GM19324 (cell line): ENCODE results near the gene NSD1.
"Not testable (repeated sequence)": the region's sequence is repeated elsewhere in the genome, so short reads cannot be mapped to it uniquely, and the experiment has no call there.

ENCODE experiments used
- ATAC-seq: cut with Tn5 transposase; IDR thresholded peaks from one replicate; pipeline ENCODE4 v1.9.1; 2021; ENCODE audit warnings: mild to moderate bottlenecking, moderate library complexity; ENCODE audit not compliant: unreplicated experiment, low FRiP score

Gene NSD1

DNA sequence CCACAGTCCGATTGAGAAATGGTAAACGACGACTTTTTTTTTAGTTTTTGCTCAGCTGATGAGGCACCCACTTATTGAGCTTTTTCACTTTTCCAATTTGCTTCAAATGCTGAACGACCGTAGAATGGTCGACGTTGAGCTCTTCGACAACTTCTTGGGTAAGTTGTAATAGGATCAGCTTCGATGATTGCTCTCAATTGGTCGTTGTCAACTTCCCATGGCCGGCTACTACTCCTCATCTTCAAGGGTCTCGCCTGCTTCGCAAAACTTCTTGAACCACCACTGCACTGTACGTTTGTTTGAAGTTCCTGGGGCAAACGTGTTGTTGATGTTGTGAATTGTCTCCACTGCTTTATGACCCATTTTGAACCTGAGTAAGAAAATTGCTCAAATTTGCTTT is 35.7 kb downstream of the NSD1 start:
- no peak for ATAC-seq

DNA sequence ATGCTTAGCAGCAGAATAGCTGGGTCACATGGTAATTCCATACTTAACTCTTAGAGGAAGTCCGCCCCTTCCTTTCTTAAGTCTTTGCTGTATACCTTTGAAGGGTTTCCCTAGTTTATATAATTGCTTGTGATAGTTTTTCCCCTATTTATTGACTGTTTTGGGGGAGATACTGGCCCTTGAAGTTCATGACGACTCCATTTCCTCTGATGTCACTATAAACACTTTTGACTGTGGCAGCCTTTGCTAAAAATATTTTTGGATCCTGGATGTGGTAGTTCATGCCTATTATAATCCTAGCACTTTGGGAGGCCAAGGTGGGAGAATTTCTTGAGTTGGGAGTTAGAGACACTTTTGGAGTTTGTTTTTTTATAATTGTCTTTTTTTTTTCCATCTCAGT is 38.4 kb downstream of the NSD1 start:
- ATAC-seq, result no peak

GRCh38 chr5:177175336-177175735 is 41.8 kb downstream of the NSD1 start:
- ATAC-seq, result no peak

GRCh38 chr5:177176175-177176711 is 42.7 kb downstream of the NSD1 start:
- ATAC-seq, result no peak

DNA sequence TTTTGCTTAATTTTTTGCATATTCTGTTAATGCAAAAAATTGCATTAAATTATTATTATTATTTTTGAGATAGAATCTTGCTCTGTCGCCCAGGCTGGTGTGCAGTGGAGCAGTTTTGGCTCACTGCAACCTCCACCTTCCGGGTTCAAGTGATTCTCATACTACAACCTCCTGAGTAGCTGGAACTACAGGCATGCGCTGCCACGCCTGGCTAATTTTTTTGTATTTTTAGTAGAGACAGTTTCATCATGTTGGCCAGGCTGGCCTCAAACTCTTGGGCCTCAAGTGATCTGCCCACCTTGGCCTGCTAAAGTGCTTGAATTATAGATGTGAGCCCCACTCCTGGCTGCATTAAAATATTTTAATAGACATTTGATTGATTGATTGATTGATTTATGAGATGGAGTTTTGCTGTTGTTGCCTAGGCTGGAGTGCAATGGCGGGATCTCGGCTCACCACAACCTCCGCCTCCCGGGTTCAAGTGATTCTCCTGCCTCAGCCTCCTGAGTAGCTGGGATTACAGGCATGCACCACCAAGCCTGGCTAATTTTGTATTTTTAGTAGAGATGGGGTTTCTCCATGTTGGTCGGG is 44.4 kb downstream of the NSD1 start:
- not testable (repeated sequence) for ATAC-seq

DNA sequence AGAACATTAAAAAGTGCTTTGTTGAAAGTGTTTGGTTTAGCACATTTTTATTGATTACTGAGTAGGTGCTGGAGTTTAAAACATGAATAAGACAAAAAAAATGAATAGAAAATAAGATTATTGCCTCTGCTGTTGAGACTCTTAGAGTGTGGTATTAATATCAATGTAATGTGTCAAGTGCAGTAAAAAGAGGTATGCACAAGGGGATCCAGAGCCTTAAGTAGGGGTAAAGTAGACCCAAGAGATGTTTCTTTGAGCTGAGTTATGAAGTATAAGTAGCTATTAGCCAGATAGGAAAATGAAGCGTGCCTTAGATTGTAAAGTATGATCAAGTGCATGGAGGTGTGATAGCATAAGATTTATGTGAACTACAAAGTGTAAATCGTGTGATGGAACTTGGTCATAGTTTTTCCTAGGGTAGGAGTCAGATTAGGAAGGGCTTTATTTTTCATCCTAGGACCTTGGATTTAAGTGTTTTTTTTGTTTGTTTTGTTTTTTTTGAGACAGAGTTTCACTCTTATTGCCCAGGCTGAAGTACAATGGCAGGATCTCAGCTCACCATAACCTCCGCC is 45.2 kb downstream of the NSD1 start:
- no peak for ATAC-seq

DNA sequence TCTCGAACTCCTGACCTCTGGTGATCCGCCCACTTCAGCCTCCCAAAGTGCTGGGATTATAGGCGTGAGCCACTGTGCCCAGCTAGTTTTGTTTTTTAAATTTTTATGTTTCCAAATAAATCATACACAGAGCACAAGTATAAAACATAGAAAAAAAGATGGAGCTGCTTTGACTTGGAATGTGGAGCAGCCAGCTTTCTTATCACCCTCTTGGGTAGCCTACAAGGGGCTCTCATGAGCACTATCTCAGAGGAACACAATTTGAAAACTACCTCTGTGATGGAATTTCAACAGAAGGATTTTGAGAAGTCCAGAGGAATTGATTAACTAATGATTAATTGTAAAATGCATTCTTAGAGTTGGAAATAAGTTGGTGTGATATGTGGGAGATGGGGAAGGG is 45.9 kb downstream of the NSD1 start:
- no peak for ATAC-seq

DNA sequence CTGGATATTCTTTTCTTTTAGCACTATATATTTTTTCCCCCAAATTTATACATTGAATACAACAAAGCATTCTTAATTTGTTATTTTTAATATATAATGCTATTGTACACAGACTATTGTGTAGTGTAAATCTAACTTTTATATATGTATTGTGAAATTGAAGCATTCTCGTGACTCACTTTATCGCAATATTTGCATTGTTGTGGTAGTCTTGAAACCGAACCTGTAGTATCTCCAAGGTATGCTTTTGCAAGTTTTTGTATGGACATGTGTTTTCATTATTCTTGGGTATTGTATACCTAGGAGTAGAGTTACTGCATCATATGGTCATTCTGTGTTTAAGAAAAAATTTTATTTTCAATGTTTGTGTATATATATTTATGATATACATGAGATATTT is 49.6 kb downstream of the NSD1 start:
- ATAC-seq, result no peak

- ATAC-seq, result no peak
These were observed 50.3 kb downstream of the NSD1 start for GRCh38 chr5:177183766-177184360.

DNA sequence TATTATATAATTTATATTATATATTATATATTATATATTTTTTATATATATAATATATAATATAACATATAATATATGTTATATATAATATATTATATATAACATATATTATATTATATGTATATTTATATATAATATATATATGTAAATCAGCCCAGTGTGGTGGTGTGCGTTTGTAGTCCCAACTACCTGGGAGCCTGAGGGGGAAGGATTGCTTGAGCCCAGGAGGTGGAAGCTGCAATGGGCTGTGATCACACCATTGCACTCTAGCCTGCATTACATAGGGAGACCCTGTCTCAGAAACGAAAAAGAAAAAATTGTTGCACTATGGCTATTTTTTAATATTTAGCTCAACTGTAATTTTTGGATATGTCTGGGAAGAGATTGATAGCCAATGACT is 52.4 kb downstream of the NSD1 start:
- no peak for ATAC-seq

DNA sequence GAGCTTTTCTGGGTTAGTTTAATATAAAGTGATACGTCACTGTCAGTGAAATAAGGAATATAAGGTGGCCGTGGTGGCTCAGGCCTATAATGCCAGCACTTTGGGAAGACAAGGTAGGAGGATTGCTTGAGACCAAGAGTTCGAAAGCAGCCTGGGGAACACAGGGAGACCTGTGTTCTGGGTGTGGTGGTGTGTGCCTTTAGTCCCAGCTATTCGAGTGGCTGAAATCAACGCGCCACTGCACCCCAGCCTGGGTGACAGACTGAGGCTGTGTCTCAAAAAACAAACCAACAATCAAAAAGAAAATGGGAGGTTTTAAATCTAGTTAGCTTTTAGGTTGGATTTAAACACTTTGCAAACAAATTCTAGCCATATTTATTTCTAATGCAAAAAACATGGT is 53.1 kb downstream of the NSD1 start:
- no peak for ATAC-seq

- no peak for ATAC-seq
These were observed 55.2 kb downstream of the NSD1 start for GRCh38 chr5:177188775-177189174.

DNA sequence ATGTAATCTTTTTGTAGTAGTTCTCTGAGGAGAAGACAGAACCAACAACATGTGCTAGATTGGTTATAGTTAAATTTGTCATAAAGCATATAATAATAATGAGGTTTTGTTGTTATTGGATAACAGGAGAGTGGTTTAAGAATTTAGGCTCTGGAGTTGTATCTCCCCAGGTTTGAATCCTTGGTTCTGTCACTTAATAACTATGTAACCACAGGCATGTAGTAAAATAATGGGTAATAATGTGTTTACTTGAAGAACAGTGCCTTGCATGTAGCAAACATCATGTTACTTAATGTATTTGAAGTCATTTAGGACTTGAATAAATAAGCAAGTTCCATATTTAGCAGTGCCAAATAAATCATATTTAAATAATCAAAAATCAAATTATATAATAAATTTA is 55.8 kb downstream of the NSD1 start:
- ATAC-seq, result no peak

GRCh38 chr5:177189965-177190364 is 56.4 kb downstream of the NSD1 start:
- no peak for ATAC-seq

DNA sequence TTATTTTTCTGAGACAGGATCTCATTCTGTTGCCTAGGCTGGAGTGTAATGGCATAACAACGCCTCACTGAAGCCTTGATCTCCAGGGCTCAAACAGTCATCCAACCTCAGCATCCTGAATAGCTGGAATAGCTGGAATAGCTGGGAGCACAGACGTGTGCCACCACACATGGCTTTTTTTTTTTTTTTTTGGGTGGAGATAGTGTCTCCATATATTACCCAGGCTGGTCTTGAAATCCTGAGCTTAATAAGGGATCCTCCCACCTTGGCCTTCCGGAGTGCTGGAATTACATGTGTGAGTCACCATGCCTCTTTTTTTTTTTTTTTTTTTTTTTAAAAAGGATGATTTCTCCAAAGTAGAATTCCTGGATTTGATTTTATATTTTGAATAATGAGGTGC is 60.7 kb downstream of the NSD1 start:
- ATAC-seq, result no peak

DNA sequence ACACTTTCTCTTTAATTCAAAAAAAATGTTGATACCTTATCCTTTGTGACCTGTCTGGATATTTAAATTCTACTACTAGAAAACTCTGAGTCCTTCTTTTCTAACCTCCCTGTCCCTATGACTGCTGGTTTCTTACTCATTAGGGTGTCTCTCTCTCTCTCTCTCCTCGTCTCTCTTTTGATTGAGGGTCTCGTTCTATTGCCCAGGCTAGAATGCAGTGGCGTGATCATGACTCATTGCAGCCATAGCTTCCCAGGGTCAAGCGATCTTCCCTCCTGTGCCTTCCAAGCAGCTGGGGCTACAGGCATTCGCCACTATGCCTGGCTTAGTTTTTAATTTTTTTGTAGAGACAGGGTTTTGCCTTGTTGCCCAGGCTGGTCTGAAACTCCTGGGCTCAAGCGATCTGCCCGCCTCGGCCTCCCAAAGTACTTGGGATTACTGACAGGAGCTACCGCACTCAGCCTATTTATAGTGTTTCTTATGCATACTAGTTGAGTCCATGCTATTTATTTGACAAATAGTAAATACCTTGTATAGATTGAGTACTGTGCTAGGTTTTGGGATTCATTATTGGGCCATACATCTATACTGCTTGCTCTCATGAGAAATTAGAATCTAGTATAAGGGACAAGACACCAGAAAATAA is 61.9 kb downstream of the NSD1 start:
- no peak for ATAC-seq

GRCh38 chr5:177198738-177199137 is 65.2 kb downstream of the NSD1 start:
- ATAC-seq, result no peak

DNA sequence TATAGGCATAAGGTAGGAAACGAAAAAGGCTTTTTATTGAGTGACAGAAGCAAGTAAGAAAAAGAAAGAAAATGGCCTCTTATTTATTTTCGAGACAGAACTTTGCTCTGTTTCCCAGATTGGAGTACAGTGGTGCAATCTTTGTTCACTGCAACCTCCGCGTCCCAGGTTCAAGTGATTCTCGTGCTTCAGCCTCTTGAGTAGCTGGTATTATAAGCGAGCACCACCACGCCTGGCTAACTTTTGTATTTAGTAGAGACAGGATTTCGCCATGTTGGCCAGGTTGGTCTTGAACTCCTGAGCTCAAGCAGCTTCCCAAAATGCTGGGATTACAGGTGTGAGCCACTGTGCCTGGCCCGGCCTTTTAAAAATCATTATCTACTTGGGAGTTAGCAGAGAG is 70.7 kb downstream of the NSD1 start:
- ATAC-seq, result no peak

DNA sequence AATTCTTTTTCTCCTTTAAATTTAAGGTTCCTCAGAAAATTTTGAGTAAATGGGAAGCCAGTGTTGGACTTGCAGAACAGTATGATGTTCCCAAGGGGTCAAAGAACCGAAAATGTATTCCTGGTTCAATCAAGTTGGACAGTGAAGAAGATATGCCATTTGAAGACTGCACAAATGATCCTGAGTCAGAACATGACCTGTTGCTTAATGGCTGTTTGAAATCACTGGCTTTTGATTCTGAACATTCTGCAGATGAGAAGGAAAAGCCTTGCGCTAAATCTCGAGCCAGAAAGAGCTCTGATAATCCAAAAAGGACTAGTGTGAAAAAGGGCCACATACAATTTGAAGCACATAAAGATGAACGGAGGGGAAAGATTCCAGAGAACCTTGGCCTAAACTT is 76.0 kb downstream of the NSD1 start:
- no peak for ATAC-seq

- ATAC-seq, result no peak
These were observed 78.7 kb downstream of the NSD1 start for GRCh38 chr5:177212242-177212641.

GRCh38 chr5:177220576-177220975 is 87.0 kb downstream of the NSD1 start:
- ATAC-seq, result no peak

- ATAC-seq, result no peak
These were observed 88.7 kb downstream of the NSD1 start for GRCh38 chr5:177222269-177222668.
